ENCODE data around the gene CARD19. TPM values are rescaled to one million over a fixed set of nuclear protein-coding genes. Genes with fewer than 3 reads are reported as not detected.

The CARD19 gene
- total RNA-seq: 24.5 TPM

DNA sequence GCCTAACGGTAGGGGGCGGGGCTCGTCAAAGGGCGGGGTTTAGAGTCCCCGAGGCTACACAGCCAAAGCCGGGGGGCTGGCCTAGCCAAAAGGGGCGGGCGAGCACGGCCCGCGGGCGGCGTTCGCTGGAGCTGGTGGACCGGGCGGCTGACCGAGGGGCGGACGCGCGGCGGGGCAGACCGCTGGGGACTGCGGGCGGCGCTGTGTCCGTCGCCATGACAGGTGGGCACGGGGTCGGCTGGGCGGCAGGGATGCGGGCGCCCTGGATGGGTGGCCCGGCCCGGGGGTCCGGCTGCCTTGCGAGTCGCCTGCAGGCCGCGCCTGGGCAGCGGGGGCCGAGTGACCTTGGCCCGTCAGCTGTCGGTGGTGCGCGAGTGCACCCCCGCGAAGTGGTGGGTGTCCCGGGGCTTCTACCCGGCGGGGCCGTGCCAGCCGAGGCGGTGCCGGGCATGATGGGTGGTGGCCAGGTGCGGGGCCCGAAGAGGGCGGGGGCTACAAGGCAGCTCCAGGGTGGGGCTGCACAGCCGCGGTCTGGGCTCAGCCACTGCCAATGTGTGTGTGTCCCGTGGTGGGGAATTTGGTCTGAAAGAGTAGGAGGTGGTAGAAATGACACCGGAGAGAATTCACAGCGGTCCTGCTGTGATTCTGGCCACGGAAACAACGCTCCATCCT lies at the start of gene CARD19:
CARD19 (plus strand) TSS at position 87 of the 672 bp plus-strand sequence; CDS start at position 216, 129 bp downstream.
- Histone ChIP-seq H3K36me3 (ENCODE audit: control insufficient read depth in 3 of 3, insufficient read depth in 3 of 3, low read length in 3 of 3) (no peaks in the 10 kb centered on the region), H3K27me3 (ENCODE audit: control insufficient read depth in 3 of 3, insufficient read depth in 3 of 3, low read length in 3 of 3) (no peaks in the 10 kb centered on the region), H3K27ac (ENCODE audit: low read depth, low read length) (peak within 1 kb of the TSS; percentile 96), H3K4me3 (ENCODE audit: low read length in 3 of 3) (peak within 1 kb of the TSS; percentile 87 to 91 (median 88)), H3K9ac (ENCODE audit: low read depth in 1 of 3, low read length in 3 of 3) (peak within 1 kb of the TSS; percentile 91 to 92 (median 92)), H3K4me1 (ENCODE audit: control insufficient read depth in 3 of 3, insufficient read depth in 3 of 3, low read length in 3 of 3) (peaks cover 47 to 67% (median 56%) of the 10 kb centered on the region in 3 donors), H3K9me3 (ENCODE audit: control insufficient read depth in 3 of 3, low read length in 3 of 3) (no peaks in the 10 kb centered on the region)

- H3K27me3 ChIP-seq (ENCODE audit: control insufficient read depth in 3 of 3, insufficient read depth in 3 of 3, low read length in 3 of 3): no peaks in the 10 kb centered on the region
- H3K9ac ChIP-seq (ENCODE audit: low read depth in 1 of 3, low read length in 3 of 3): no peak overlapping the region
- H3K4me3 ChIP-seq (ENCODE audit: low read length in 3 of 3): no peak overlapping the region
- no peaks in the 10 kb centered on the region for H3K36me3 ChIP-seq (ENCODE audit: control insufficient read depth in 3 of 3, insufficient read depth in 3 of 3, low read length in 3 of 3)
- H3K27ac ChIP-seq (ENCODE audit: low read depth, low read length): no peak overlapping the region
- peaks cover 4 to 10% (median 6%) of the 10 kb centered on the region in 3 donors for H3K4me1 ChIP-seq (ENCODE audit: control insufficient read depth in 3 of 3, insufficient read depth in 3 of 3, low read length in 3 of 3)
- peaks cover 0 to 2% (median 2%) of the 10 kb centered on the region in 3 donors for H3K9me3 ChIP-seq (ENCODE audit: control insufficient read depth in 3 of 3, low read length in 3 of 3)
Measured at GRCh38 chr9:93048566-93049448, 47.2 kb upstream of the CARD19 start.

DNA sequence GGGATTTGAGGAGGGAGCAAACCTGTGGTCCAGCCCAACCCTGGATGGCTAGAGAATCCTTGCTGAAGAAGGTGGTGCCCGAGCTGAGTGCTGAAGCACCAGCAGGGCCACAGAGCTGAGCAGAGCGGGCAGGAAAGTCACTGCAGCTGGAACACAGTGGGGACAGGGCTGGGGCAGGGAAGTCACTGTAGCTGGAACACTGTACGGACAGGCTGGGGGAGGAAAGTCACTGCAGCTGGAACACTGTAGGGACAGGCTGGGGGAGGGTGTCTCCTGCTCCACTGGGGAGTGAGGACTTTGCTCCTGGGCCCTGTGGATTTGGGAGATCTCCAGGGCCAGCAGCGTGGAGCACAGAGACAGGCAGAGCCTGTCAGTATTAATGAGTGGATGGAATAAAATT lies 46.5 kb upstream of the CARD19 start:
- Histone ChIP-seq H3K27me3 (ENCODE audit: control insufficient read depth in 3 of 3, insufficient read depth in 3 of 3, low read length in 3 of 3) (no peaks in the 10 kb centered on the region), H3K4me3 (ENCODE audit: low read length in 3 of 3) (no peak overlapping the region), H3K27ac (ENCODE audit: low read depth, low read length) (no peak overlapping the region), H3K36me3 (ENCODE audit: control insufficient read depth in 3 of 3, insufficient read depth in 3 of 3, low read length in 3 of 3) (no peaks in the 10 kb centered on the region), H3K9me3 (ENCODE audit: control insufficient read depth in 3 of 3, low read length in 3 of 3) (peaks cover 0 to 2% (median 2%) of the 10 kb centered on the region in 3 donors), H3K4me1 (ENCODE audit: control insufficient read depth in 3 of 3, insufficient read depth in 3 of 3, low read length in 3 of 3) (peaks cover 4 to 10% (median 6%) of the 10 kb centered on the region in 3 donors), H3K9ac (ENCODE audit: low read depth in 1 of 3, low read length in 3 of 3) (no peak overlapping the region)

DNA sequence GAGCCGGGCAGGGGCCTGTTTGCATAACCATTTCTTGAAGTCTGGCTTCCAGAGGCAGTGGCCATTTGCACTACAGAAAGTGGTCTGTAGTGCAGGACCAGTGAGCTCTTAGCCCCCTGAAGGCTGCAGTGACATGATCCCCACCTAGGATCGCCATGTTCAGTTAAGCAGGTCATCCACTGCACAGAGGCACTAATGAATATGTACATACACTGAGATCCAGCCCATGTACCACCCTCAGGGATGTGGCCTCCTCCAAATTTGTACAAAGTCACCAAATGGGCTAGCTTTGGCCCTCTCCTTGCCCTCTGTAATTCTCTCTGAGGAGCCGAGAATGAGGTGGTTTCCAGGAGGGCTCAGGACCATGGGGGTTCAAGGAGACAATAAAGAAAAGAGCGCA lies 45.8 kb upstream of the CARD19 start:
- H3K27me3 ChIP-seq (ENCODE audit: control insufficient read depth in 3 of 3, insufficient read depth in 3 of 3, low read length in 3 of 3): no peaks in the 10 kb centered on the region
- peaks cover 0 to 2% (median 2%) of the 10 kb centered on the region in 3 donors for H3K9me3 ChIP-seq (ENCODE audit: control insufficient read depth in 3 of 3, low read length in 3 of 3)

DNA sequence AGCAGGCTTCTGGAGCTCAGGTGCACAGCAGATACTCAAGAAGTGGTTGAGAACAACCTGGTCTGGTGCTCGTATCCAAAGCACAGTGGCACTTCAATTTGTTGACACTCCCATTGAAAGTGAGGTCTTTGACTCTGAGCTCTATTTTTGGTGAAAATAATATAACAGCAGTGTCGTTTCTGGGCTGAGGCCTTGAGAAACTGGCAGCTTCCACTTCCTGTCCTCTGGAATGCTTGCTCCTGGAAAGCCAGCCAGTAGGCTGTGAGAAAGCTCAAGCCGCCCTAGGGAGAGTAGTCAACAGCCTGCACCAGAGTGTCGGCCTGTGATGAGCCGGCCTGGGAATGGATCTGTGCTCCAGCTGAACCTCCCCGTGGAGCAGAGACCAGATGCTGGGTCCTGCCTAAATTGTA lies 44.3 kb upstream of the CARD19 start:
- Histone ChIP-seq H3K9me3 (ENCODE audit: control insufficient read depth in 3 of 3, low read length in 3 of 3) (no peaks in the 10 kb centered on the region), H3K4me3 (ENCODE audit: low read length in 3 of 3) (no peak overlapping the region), H3K9ac (ENCODE audit: low read depth in 1 of 3, low read length in 3 of 3) (peak overlapping the region in 1 of 3 donors; percentile 8), H3K27ac (ENCODE audit: low read depth, low read length) (no peak overlapping the region), H3K27me3 (ENCODE audit: control insufficient read depth in 3 of 3, insufficient read depth in 3 of 3, low read length in 3 of 3) (no peaks in the 10 kb centered on the region), H3K36me3 (ENCODE audit: control insufficient read depth in 3 of 3, insufficient read depth in 3 of 3, low read length in 3 of 3) (no peaks in the 10 kb centered on the region), H3K4me1 (ENCODE audit: control insufficient read depth in 3 of 3, insufficient read depth in 3 of 3, low read length in 3 of 3) (peaks cover 4 to 10% (median 6%) of the 10 kb centered on the region in 3 donors)

More for the DNA sequence above, 45.8 kb upstream of the CARD19 start:
- Histone ChIP-seq H3K9ac (ENCODE audit: low read depth in 1 of 3, low read length in 3 of 3) (no peak overlapping the region), H3K4me3 (ENCODE audit: low read length in 3 of 3) (no peak overlapping the region), H3K4me1 (ENCODE audit: control insufficient read depth in 3 of 3, insufficient read depth in 3 of 3, low read length in 3 of 3) (peaks cover 4 to 10% (median 6%) of the 10 kb centered on the region in 3 donors), H3K36me3 (ENCODE audit: control insufficient read depth in 3 of 3, insufficient read depth in 3 of 3, low read length in 3 of 3) (no peaks in the 10 kb centered on the region), H3K27ac (ENCODE audit: low read depth, low read length) (no peak overlapping the region)

DNA sequence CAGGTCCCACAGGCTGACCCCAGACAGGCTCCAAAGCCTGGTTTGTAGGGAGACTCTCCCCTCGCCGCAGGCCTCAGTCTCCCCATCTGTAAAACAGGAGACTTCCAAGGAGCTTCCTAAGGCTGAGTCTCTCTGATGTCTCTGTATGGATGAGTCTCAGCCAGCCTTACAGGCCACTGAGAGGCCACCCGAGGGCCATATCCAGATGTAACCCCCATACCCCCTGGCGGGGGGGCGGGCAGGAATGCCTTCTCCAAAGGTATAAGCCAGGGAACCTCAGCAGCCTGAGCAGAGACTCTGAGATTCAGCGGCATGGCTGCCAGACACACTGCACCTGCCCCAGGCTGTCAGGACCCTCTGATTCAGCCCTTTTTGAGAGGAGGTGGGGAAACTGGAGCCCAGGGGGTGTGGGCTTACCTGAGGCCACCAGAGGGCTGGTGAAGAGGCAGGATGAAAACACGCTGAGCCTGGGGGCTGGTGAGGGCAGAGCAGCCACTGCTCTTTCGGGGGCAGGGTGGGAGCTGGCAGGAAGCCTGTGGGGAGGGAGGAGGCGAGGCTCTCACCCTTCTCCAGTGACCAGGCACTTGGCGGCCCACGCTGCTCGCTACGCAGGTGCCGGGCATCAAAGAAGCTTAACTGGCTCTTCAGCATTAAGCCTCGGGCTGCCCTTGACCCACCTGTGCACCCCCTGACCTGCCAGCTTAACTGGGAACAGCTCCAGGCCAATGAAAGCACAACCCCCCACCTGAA lies 43.1 kb upstream of the CARD19 start:
- no peaks in the 10 kb centered on the region for H3K27me3 ChIP-seq (ENCODE audit: control insufficient read depth in 3 of 3, insufficient read depth in 3 of 3, low read length in 3 of 3)
- H3K9ac ChIP-seq (ENCODE audit: low read depth in 1 of 3, low read length in 3 of 3): no peak overlapping the region
- H3K4me1 ChIP-seq (ENCODE audit: control insufficient read depth in 3 of 3, insufficient read depth in 3 of 3, low read length in 3 of 3): peaks cover 4 to 10% (median 6%) of the 10 kb centered on the region in 3 donors
- H3K4me3 ChIP-seq (ENCODE audit: low read length in 3 of 3): no peak overlapping the region
- no peaks in the 10 kb centered on the region for H3K9me3 ChIP-seq (ENCODE audit: control insufficient read depth in 3 of 3, low read length in 3 of 3)
- no peak overlapping the region for H3K27ac ChIP-seq (ENCODE audit: low read depth, low read length)
- no peaks in the 10 kb centered on the region for H3K36me3 ChIP-seq (ENCODE audit: control insufficient read depth in 3 of 3, insufficient read depth in 3 of 3, low read length in 3 of 3)

DNA sequence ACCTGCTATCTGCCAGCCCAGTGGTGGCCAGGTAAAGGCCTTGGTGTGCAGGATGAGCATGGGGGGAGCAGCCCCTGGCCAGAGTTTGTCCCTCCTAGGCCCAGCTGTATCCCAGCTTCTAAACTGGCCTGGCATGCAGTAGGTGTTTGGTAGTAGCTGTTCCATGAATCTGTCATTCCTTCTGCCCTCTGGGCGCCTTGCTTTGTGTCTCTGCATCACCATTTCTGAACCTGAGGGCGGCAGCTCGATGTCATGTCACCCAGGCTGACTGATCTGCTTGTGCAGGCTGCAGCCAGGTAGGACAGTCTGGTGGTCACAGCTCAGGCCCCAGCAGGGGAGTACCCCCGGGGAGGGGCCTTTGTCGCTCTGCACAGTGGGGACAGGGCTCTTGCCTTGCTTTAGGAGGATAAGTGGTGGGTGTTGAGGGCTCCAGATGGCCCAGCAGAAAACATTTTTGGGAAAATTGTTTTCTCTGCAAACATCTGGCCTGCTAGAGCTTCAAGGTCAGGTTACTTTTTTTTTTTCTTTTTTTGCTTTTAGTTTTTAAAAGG lies 42.2 kb upstream of the CARD19 start:
- H3K4me1 ChIP-seq (ENCODE audit: control insufficient read depth in 3 of 3, insufficient read depth in 3 of 3, low read length in 3 of 3): peaks cover 4 to 10% (median 6%) of the 10 kb centered on the region in 3 donors

DNA sequence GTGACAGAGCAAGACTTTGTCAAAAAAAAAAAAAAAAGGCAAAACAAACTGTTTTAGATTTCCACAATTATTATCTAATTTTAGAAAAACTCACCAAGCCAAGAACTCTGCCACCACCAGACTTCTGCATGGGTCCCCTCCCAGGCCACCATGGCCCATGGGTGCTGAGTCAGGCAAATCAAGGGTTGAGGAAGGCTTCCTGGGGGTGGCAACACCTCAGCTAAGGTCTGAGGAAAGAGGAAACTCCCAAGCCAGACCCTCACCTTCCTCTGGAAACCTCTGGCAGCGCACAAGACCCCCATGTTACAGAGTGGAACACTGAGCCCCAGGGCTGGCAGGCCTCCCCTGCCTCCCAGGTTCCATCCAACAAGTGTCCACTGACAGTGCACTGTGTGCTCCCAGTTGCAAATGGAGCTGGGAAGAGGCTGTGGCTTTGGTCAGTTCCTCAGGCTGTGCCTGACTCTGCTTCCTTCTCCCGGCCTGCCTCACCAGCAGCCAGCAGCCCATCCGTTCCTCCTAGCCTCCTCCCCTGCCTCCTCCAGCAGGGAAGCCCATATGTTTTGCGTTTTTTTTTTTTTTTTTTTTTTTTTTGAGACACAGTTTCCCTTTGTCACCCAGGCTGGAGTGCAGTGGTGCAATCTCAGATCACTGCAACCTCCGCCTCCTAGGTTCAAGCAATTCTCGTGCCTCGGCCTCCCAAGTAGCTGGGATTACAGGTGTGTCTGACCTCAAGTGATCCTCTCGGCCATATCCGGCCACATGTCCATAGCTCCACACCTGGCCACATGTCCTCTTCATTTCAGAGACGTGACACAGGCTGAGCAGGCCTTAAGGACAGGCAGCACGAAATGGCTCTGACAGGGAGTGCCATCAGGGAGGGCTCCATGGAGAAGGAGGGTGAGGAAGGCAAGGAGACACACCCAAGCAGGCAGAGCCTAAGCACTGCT lies 41.0 kb upstream of the CARD19 start:
- Histone ChIP-seq H3K4me1 (ENCODE audit: control insufficient read depth in 3 of 3, insufficient read depth in 3 of 3, low read length in 3 of 3) (peaks cover 10 to 14% (median 11%) of the 10 kb centered on the region in 3 donors), H3K36me3 (ENCODE audit: control insufficient read depth in 3 of 3, insufficient read depth in 3 of 3, low read length in 3 of 3) (no peaks in the 10 kb centered on the region), H3K27me3 (ENCODE audit: control insufficient read depth in 3 of 3, insufficient read depth in 3 of 3, low read length in 3 of 3) (peaks cover 3 to 10% (median 6%) of the 10 kb centered on the region in 3 donors), H3K9ac (ENCODE audit: low read depth in 1 of 3, low read length in 3 of 3) (no peak overlapping the region), H3K27ac (ENCODE audit: low read depth, low read length) (no peak overlapping the region), H3K4me3 (ENCODE audit: low read length in 3 of 3) (no peak overlapping the region), H3K9me3 (ENCODE audit: control insufficient read depth in 3 of 3, low read length in 3 of 3) (no peaks in the 10 kb centered on the region)

More for the DNA sequence above, 42.2 kb upstream of the CARD19 start:
- no peak overlapping the region for H3K9ac ChIP-seq (ENCODE audit: low read depth in 1 of 3, low read length in 3 of 3)
- no peaks in the 10 kb centered on the region for H3K27me3 ChIP-seq (ENCODE audit: control insufficient read depth in 3 of 3, insufficient read depth in 3 of 3, low read length in 3 of 3)
- H3K9me3 ChIP-seq (ENCODE audit: control insufficient read depth in 3 of 3, low read length in 3 of 3): no peaks in the 10 kb centered on the region
- H3K27ac ChIP-seq (ENCODE audit: low read depth, low read length): no peak overlapping the region
- H3K36me3 ChIP-seq (ENCODE audit: control insufficient read depth in 3 of 3, insufficient read depth in 3 of 3, low read length in 3 of 3): no peaks in the 10 kb centered on the region
- no peak overlapping the region for H3K4me3 ChIP-seq (ENCODE audit: low read length in 3 of 3)
